SK-N-SH (cell line): ENCODE results near the gene LARGE2. TPM values are rescaled to one million over a fixed set of nuclear protein-coding genes. Genes with fewer than 3 reads are reported as not detected.

ENCODE experiments used
- CTCF ChIA-PET: fragments of 300-600, 350-600 bp; formaldehyde crosslinking; extraction: SDS; loops from one replicate; lab custom pipeline; 2021; lab: Yijun Ruan, JAX
- POLR2A ChIA-PET: fragments of 350-600 bp; sonication (Branson Sonifier 250); formaldehyde crosslinking; extraction: SDS; loops from one replicate; lab custom pipeline; 2020; ENCODE audit warnings: antibody characterized with exemption, inconsistent platforms; lab: Yijun Ruan, JAX
- DNase-seq: peaks from one replicate; pipeline ENCODE4 v3.0.0; 2012
- H2AFZ ChIP-seq: fragments of 200-600 bp; sonication (generic); 2 replicates; pipeline ENCODE4 v1.8.1; 2016; ENCODE audit warnings: antibody characterized with exemption, mild to moderate bottlenecking, low read depth
- H3F3A ChIP-seq: fragments of 200-600 bp; sonication (generic); replicated peaks from 2 replicates; pipeline ENCODE3; 2016; ENCODE audit warnings: antibody characterized with exemption, mild to moderate bottlenecking; ENCODE audit not compliant: insufficient read depth
- H3K27ac ChIP-seq, 2 experiments: fragments of 200-500 bp in 1 of 2; fragments of 200-600 bp in 1 of 2; sonication (Bioruptor generic) in 1 of 2; sonication (generic), shearing (Covaris generic) in 1 of 2; 2 replicates each; pipeline versions ENCODE4 v1.5.1 to v1.6.1; 2014 to 2016; ENCODE audit warnings: low read depth in 2 of 2, inconsistent platforms in 1 of 2, low read length in 1 of 2, mild to moderate bottlenecking in 1 of 2, mixed read lengths in 1 of 2
- H3K27me3 ChIP-seq: fragments of 200-600 bp; sonication (generic), shearing (Covaris generic); 2 replicates; pipeline ENCODE4 v1.6.1; 2016; ENCODE audit warnings: mixed run types; ENCODE audit not compliant: insufficient read depth
- H3K36me3 ChIP-seq, 2 experiments: fragments of 200-500 bp in 1 of 2; fragments of 200-600 bp in 1 of 2; sonication (Bioruptor generic) in 1 of 2; sonication (generic) in 1 of 2; replicated peaks in 1 of 2; 2 replicates each; pipeline versions ENCODE3 to v1.5.1; 2014 to 2016; ENCODE audit warnings: low read length in 1 of 2, mild to moderate bottlenecking in 1 of 2; ENCODE audit not compliant: insufficient read depth in 2 of 2, control insufficient read depth in 1 of 2
- H3K4me1 ChIP-seq, 2 experiments: fragments of 200-500 bp in 1 of 2; fragments of 200-600 bp in 1 of 2; sonication (Bioruptor generic) in 1 of 2; sonication (generic), shearing (Covaris generic) in 1 of 2; 2 replicates each; pipeline versions ENCODE4 v1.5.1 to v1.6.1; 2014 to 2016; ENCODE audit warnings: low read depth in 1 of 2, low read length in 1 of 2, mixed run types in 1 of 2; ENCODE audit not compliant: insufficient read depth in 2 of 2, control insufficient read depth in 1 of 2
- H3K4me2 ChIP-seq: fragments of 200-600 bp; sonication (generic), shearing (Covaris generic); 2 replicates; pipeline ENCODE4 v1.6.1; 2017; ENCODE audit warnings: mixed run types
- H3K4me3 ChIP-seq, 2 experiments: fragments of 200-500 bp in 1 of 2; fragments of 200-600 bp in 1 of 2; sonication (Bioruptor generic) in 1 of 2; sonication (generic), shearing (Covaris generic) in 1 of 2; 2 replicates each; pipeline versions ENCODE4 v1.5.1 to v1.8.1; 2014 to 2016; ENCODE audit warnings: low read depth in 2 of 2, inconsistent platforms in 1 of 2, low read length in 1 of 2, mild to moderate bottlenecking in 1 of 2, mixed read lengths in 1 of 2, moderate library complexity in 1 of 2
- H3K79me2 ChIP-seq: fragments of 200-600 bp; sonication (generic); 2 replicates; pipeline ENCODE4 v1.8.1; 2017; ENCODE audit warnings: mild to moderate bottlenecking; ENCODE audit not compliant: insufficient read depth
- H3K9ac ChIP-seq: fragments of 200-600 bp; sonication (generic); 2 replicates; pipeline ENCODE4 v1.6.1; 2017; ENCODE audit warnings: mixed run types
- H3K9me2 ChIP-seq: fragments of 200-600 bp; sonication (generic); 2 replicates; pipeline ENCODE4 v1.6.1; 2017; ENCODE audit warnings: mixed run types
- H3K9me3 ChIP-seq: fragments of 200-600 bp; sonication (generic); 2 replicates; pipeline ENCODE4 v1.6.1; 2017; ENCODE audit warnings: mixed run types, mild to moderate bottlenecking, moderate library complexity
- H4K20me1 ChIP-seq: fragments of 200-600 bp; sonication (generic); 2 replicates; pipeline ENCODE4 v1.6.1; 2017; ENCODE audit warnings: mild to moderate bottlenecking, mixed run types; ENCODE audit not compliant: insufficient read depth
- CTCF ChIP-seq: fragments of 200-600 bp; sonication (generic); IDR thresholded peaks from 2 replicates; pipeline ENCODE4 v1.6.1; 2017; ENCODE audit warnings: antibody characterized with exemption, mild to moderate bottlenecking, moderate library complexity
- ELF1 ChIP-seq: IDR thresholded peaks from 2 replicates; pipeline ENCODE4 v1.4.0; 2012
- FOXJ3 ChIP-seq: sonication (generic); formaldehyde crosslinking; IDR thresholded peaks from 2 replicates; pipeline ENCODE4 v1.5.1; 2020; ENCODE audit warnings: mild to moderate bottlenecking, missing genetic modification reagents
- GATA2 ChIP-seq: sonication (generic); formaldehyde crosslinking; IDR thresholded peaks from 2 replicates; pipeline ENCODE4 v1.5.0; 2020; ENCODE audit warnings: mild to moderate bottlenecking, missing genetic modification reagents
- MXI1 ChIP-seq: IDR thresholded peaks from 2 replicates; pipeline ENCODE4 v1.6.1; 2012; ENCODE audit warnings: mild to moderate bottlenecking, low read depth, low read length, improper control_type of control experiment
- RFX5 ChIP-seq: IDR thresholded peaks from 2 replicates; pipeline ENCODE4 v1.6.1; 2012; ENCODE audit warnings: mild to moderate bottlenecking, improper control_type of control experiment, low read length
- RXRA ChIP-seq: IDR thresholded peaks from 2 replicates; pipeline ENCODE4 v1.4.0; 2012; ENCODE audit warnings: low read depth, mild to moderate bottlenecking, borderline replicate concordance
- SIN3A ChIP-seq: IDR thresholded peaks from 2 replicates; pipeline ENCODE4 v1.6.1; 2012; ENCODE audit warnings: low read depth, mild to moderate bottlenecking, low read length, moderate library complexity, borderline replicate concordance
- USF1 ChIP-seq: IDR thresholded peaks from 2 replicates; pipeline ENCODE4 v1.4.0; 2012; ENCODE audit warnings: low read depth, borderline replicate concordance
- WGBS: methylation state at CpG from one replicate; pipeline ENCODE4 v1.1.6; 2017; ENCODE audit warnings: low lambda C conversion rate; 5-methylcytosine and 5-hydroxymethylcytosine counted together
- polyA plus RNA-seq, 3 experiments: library from polyadenylated mRNA; depleted of rRNA; stranded (reverse); fragments of >200 nt; gene quantifications; 2 replicates each; pipeline ENCODE4 v1.2.3, GENCODE V29; 2012

LARGE2 gene
- polyA plus RNA-seq, 1 of the 3 experiments (the other 2 are of a cell fraction), result 2.4 TPM

GRCh38 chr11:45897556-45897955, 24.9 kb upstream of the LARGE2 start:
- POLR2A ChIA-PET, result no interaction called here
- TF ChIP-seq GATA2, result no peak
- Histone ChIP-seq H3K27me3 (no peaks in the 10 kb centered on the region), H2AFZ (no peak overlapping the region), H3F3A (no peaks in the 10 kb centered on the region), H3K9ac (no peak overlapping the region), H3K9me2 (no peaks in the 10 kb centered on the region), H3K4me3 (no peak overlapping the region), H3K79me2 (no peaks in the 10 kb centered on the region), H3K4me1 (peaks cover 11 to 45% of the 10 kb centered on the region in 2 experiments; a peak in 2 of 4 replicates), H4K20me1 (peaks cover 9% of the 10 kb centered on the region; the same call in 1 of the 2 replicates), H3K9me3 (no peaks in the 10 kb centered on the region), H3K36me3 (no peaks in the 10 kb centered on the region), H3K27ac (no peak overlapping the region), H3K4me2 (no peak overlapping the region)
- peak; percentile 33 for DNase-seq
- 76% methylated on average over 2 of the region's 6 CpGs for WGBS
- CTCF ChIA-PET, result interaction anchor here (1.0 to 4.6 kb wide), 8 partner anchors 10 to 223 kb away, joined by 3 to 31 read pairs (median 6); partner anchors contain the start of gene PHF21A

GRCh38 chr11:45899086-45899447, 23.4 kb upstream of the LARGE2 start:
- no peaks in the 10 kb centered on the region for H3K9me2 ChIP-seq
- no peaks in the 10 kb centered on the region for H3K79me2 ChIP-seq
- POLR2A ChIA-PET, result interaction anchor here (0.8 to 1.2 kb wide), 4 partner anchors 8 to 19 kb away, joined by 3 to 4 read pairs (median 3); partner anchors contain the start of gene PEX16
- H3K9me3 ChIP-seq, result no peaks in the 10 kb centered on the region
- DNase-seq, result no peak
- TF ChIP-seq RFX5 (no peak), FOXJ3 (CRISPR knock-in tag) (no peak), RXRA (no peak), MXI1 (no peak), CTCF (no peak), SIN3A (no peak), USF1 (no peak), ELF1 (no peak)
- H3K4me3 ChIP-seq, result peak overlapping the region; percentile 52 to 93; a peak in 3 of 4 replicates
- peaks cover 11 to 45% of the 10 kb centered on the region in 2 experiments; a peak in 2 of 4 replicates for H3K4me1 ChIP-seq
- H4K20me1 ChIP-seq, result peaks cover 9% of the 10 kb centered on the region; the same call in 1 of the 2 replicates
- peak overlapping the region; percentile 78; the same call in 1 of the 2 replicates for H3K9ac ChIP-seq
- 29% methylated on average over 2 of the region's 3 CpGs for WGBS
- no peak overlapping the region for H2AFZ ChIP-seq
- CTCF ChIA-PET, result interaction anchor here (0.6 to 4.0 kb wide), 6 partner anchors 9 to 107 kb away, joined by 3 to 31 read pairs (median 4); partner anchors contain the start of gene PEX16
- no peaks in the 10 kb centered on the region for H3F3A ChIP-seq
- H3K36me3 ChIP-seq, result peaks cover 0 to 15% of the 10 kb centered on the region in 2 experiments
- no peaks in the 10 kb centered on the region for H3K27me3 ChIP-seq
- H3K4me2 ChIP-seq, result peak overlapping the region; percentile 99
- peak overlapping the region; percentile 76 to 89 for H3K27ac ChIP-seq
